Spinal cord (tissue), 10 donors: ENCODE results near the gene SPATA24. TPM values are rescaled to one million over a fixed set of nuclear protein-coding genes. Genes with fewer than 3 reads are reported as not detected.
"Not testable (repeated sequence)": the region's sequence is repeated elsewhere in the genome, so short reads cannot be mapped to it uniquely, and the experiment has no call there.

Experiments used
- DNase-seq, 6 donors: peaks; one replicate each; pipeline versions ENCODE4 v3.0.0 to v3.0.0-alpha.2; 2013 to 2015; ENCODE audit warnings: low spot score in 6 of 6, low read depth in 4 of 6
- H3K27ac ChIP-seq: one replicate; pipeline ENCODE4 v1.5.1; 2013; ENCODE audit warnings: low read depth, low read length, control low read depth
- H3K27me3 ChIP-seq: one replicate; pipeline ENCODE4 v1.6.1; 2013; ENCODE audit warnings: low read length; ENCODE audit not compliant: control insufficient read depth, insufficient read depth
- H3K36me3 ChIP-seq: one replicate; pipeline ENCODE4 v1.6.1; 2013; ENCODE audit warnings: low read length; ENCODE audit not compliant: control insufficient read depth, insufficient read depth
- H3K4me1 ChIP-seq: one replicate; pipeline ENCODE4 v1.6.1; 2013; ENCODE audit warnings: low read length; ENCODE audit not compliant: control insufficient read depth, insufficient read depth
- H3K4me3 ChIP-seq: one replicate; pipeline ENCODE4 v1.5.1; 2013; ENCODE audit warnings: low read depth, low read length, control low read depth
- H3K9me3 ChIP-seq: one replicate; pipeline ENCODE4 v1.6.1; 2013; ENCODE audit warnings: low read length; ENCODE audit not compliant: control insufficient read depth, insufficient read depth
- WGBS: methylation state at CpG from one replicate; pipeline ENCODE4 v1.1.5; 2013; ENCODE audit warnings: missing lambda C conversion rate; ENCODE audit not compliant: insufficient coverage; 5-methylcytosine and 5-hydroxymethylcytosine counted together
- polyA plus RNA-seq, 2 donors: library from polyadenylated mRNA; unstranded; fragments of 120-200 nt; gene quantifications; one replicate each; pipeline ENCODE4 v1.2.1, GENCODE V29; 2013; ENCODE audit not compliant: insufficient read length in 2 of 2
- total RNA-seq, 2 donors: library from RNA; depleted of rRNA in 1 of 2; stranded (reverse); fragments of 120-200 nt in 1 of 2; fragments of >200 nt in 1 of 2; gene quantifications; one replicate each; pipeline versions ENCODE4 v1.2.3 to v1.2.4, GENCODE V29; 2013 to 2014
- donor health status: healthy.

The SPATA24 gene
- total and polyA plus RNA-seq, 4 donors, result 4.8 to 12.3 (median 9.6) TPM

DNA sequence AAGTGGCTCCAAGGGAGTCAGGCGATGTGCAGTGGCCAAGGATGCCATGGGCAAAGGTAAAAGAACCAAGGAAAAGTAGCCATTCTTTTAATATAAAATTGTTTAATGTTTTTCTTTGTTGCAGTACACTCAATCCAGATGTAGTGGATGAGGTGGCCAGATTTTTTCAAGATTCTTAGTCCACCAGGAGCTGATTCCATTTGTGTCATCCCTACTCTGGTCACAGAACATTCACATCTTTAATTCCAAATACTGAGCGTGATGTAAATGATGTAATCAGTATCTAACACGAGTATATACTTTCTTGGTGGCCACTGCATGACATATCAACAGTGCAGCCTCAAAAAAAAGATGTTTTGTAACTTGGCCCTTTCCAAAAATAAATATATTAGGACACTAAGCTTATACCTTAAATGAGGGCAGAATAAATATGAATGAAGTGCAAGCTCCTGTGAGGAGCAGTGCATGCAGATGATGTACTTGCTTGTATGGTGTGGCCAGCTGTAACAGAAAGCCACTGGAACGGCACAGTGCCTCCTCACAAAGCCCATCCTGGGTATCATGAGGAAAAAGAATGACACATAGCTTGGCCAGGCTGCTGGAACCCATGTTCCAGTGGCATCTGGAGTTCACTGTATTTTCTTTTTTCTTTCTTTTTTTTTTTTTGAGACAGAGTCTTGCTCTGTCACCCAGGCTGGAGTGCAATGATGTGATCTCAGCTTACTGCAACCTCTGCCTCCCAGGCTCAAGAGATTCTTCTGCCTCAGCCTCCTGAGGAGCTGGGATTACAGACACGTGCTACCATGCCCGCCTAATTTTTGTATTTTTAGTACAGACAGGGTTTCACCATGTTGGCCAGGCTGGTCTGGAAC lies 6.5 kb upstream of the SPATA24 start:
- H3K4me1 ChIP-seq, result peaks cover 20% of the 10 kb centered on the region
- H3K27ac ChIP-seq, result no peak overlapping the region
- no peaks in the 10 kb centered on the region for H3K27me3 ChIP-seq
- no peak for DNase-seq
- H3K4me3 ChIP-seq, result no peak overlapping the region
- 72% methylated on average over 2 of the region's 6 CpGs for WGBS
- peaks cover 10% of the 10 kb centered on the region for H3K36me3 ChIP-seq
- no peaks in the 10 kb centered on the region for H3K9me3 ChIP-seq

DNA sequence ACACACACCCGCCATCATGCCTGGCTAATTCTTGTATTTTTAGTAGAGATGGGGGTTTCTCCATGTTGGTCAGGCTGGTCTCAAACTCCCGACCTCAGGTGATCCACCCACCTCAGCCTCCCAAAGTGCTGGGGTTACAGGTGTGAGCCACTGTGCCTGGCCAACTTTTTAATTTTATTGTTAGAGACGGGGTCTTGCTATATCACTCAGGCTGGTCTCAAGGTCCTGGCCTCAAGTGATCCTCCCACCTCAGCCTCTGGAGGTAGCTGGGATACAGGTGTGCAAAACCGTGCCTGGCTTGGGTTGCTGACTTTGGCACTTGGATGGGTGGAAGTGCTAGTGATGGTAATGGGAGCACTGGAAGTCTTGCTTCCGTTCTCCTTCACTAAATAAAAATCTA lies 5.2 kb upstream of the SPATA24 start:
- WGBS, result no CpG with 5 or more reads among the region's 5 CpGs

DNA sequence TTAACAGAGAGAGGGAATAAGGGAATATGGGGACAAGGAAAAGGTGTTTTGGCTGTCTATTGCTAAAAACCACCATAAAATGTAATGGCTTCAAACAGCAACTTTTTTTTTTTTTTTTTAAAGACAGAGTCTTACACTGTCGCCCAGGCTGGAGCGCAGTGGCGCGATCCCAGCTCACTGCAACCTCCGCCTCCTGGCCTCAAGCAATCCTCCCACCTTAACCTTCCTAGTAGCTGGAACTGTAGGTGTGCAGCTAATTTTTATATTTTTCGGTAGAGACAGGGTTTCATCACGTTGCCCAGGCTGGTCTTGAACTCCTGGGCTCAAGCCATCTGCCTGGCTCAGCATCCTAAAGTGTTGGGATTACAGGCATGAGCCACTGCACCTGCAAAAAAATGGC lies 4.3 kb upstream of the SPATA24 start:
- Histone ChIP-seq H3K27ac (no peak overlapping the region), H3K9me3 (no peaks in the 10 kb centered on the region), H3K36me3 (peaks cover 10% of the 10 kb centered on the region), H3K4me1 (peaks cover 17% of the 10 kb centered on the region), H3K4me3 (no peak overlapping the region), H3K27me3 (no peaks in the 10 kb centered on the region)
- DNase-seq, result no peak
- WGBS, result 83% methylated on average over 2 of the region's 7 CpGs

More for the DNA sequence above, 5.2 kb upstream of the SPATA24 start:
- not testable (repeated sequence) for H3K27me3 ChIP-seq, H3K27ac ChIP-seq, H3K9me3 ChIP-seq, H3K4me3 ChIP-seq, DNase-seq
- Histone ChIP-seq H3K36me3 (peaks cover 10% of the 10 kb centered on the region), H3K4me1 (peaks cover 16% of the 10 kb centered on the region)

DNA sequence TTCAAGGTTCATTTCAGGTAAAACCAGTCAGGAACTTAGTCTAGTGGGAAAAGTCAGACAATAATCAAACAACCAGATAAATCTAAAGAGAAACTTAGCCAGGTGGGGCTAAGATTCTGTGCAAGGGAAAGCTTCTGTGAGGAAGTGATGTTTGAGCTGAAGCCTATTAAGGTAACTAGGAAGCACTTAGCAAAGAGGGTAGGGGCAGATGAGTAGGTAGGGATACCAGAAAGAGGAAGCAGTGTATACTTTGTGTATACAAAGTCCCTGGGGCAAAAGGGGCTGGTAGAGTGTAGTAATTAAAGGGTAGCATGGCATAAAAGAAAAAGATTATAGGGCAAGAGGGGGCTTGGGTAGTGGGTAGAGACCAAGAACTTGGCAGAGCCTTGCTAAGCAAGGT lies 3.6 kb upstream of the SPATA24 start:
- DNase-seq, result no peak
- H3K9me3 ChIP-seq, result no peaks in the 10 kb centered on the region
- H3K27me3 ChIP-seq, result no peaks in the 10 kb centered on the region
- no peak overlapping the region for H3K27ac ChIP-seq
- no peak overlapping the region for H3K4me3 ChIP-seq
- H3K4me1 ChIP-seq, result peaks cover 24% of the 10 kb centered on the region
- H3K36me3 ChIP-seq, result peaks cover 7% of the 10 kb centered on the region

DNA sequence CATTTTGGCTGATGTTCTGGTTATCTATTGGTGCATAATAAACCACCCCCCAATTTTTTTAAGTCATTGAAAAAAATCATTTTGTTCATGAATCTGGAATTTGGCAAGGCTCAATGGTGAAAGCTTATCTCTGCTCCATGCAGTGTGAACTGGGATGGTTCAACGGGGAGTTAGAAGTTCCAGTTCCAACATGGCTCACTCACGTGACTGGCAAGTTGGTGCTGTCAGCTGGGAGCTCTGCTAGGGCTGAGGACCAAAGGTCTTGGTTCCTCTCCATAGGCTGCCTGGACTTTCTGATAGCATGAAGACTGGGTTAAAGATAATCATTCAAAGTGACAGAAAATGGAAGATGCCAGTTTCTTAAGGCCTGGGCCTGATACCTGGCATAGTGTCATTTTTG lies 3.1 kb upstream of the SPATA24 start:
- Histone ChIP-seq H3K9me3 (no peaks in the 10 kb centered on the region), H3K4me1 (peaks cover 25% of the 10 kb centered on the region), H3K36me3 (peaks cover 3% of the 10 kb centered on the region), H3K27me3 (no peaks in the 10 kb centered on the region), H3K4me3 (no peak overlapping the region), H3K27ac (no peak overlapping the region)
- DNase-seq, result no peak
- WGBS, result 93% methylated on average over 2 of the region's 2 CpGs

DNA sequence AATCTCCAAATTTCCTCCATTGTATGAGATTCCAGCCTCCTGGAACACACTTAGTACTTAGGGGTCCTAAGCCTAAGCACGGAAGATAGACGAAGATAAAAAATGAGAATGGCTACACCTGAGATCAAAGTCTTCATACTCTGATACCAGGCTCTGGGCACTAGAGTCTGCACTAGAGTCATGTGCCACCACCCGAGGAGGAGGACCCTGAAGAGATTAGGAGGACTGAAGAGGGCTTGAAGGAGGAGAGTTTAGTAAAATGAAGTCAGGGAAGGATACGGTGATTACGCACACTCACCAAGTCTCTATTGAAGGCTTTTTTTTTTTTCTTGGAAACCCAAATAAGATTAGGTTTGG lies 573 bp upstream of the SPATA24 start:
- H3K27me3 ChIP-seq, result no peaks in the 10 kb centered on the region
- H3K9me3 ChIP-seq, result no peaks in the 10 kb centered on the region
- H3K27ac ChIP-seq, result peak overlapping the region; percentile 99
- WGBS, result 0% methylated on average over 1 of the region's 5 CpGs
- peak overlapping the region; percentile 79 for H3K4me3 ChIP-seq
- DNase-seq, result no peak
- H3K36me3 ChIP-seq, result peaks cover 8% of the 10 kb centered on the region
- H3K4me1 ChIP-seq, result peaks cover 25% of the 10 kb centered on the region

DNA sequence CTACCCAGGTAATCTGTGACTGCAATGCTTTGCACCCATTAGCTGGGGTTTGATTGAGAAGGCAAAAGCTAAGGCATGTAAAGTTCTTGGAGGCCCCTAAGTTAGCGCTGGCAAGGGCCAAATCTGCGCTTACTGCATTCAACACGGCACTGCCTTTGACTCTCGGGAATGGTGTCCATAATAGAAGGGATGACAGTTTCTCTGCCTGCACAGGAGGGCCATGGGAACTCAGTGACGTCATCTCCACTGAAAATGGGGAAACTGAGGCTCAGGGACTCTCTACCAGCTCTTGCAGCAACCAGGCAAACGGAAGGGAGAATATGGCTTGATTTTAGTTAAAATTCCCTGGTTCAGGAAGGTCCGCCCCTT lies 487 bp downstream of the SPATA24 start:
- Histone ChIP-seq H3K4me1 (peaks cover 25% of the 10 kb centered on the region), H3K27me3 (no peaks in the 10 kb centered on the region), H3K9me3 (no peaks in the 10 kb centered on the region), H3K4me3 (peak overlapping the region; percentile 79), H3K27ac (peak overlapping the region; percentile 99), H3K36me3 (peaks cover 8% of the 10 kb centered on the region)
- DNase-seq, result no peak
- WGBS, result 19% methylated on average over 7 of the region's 7 CpGs

DNA sequence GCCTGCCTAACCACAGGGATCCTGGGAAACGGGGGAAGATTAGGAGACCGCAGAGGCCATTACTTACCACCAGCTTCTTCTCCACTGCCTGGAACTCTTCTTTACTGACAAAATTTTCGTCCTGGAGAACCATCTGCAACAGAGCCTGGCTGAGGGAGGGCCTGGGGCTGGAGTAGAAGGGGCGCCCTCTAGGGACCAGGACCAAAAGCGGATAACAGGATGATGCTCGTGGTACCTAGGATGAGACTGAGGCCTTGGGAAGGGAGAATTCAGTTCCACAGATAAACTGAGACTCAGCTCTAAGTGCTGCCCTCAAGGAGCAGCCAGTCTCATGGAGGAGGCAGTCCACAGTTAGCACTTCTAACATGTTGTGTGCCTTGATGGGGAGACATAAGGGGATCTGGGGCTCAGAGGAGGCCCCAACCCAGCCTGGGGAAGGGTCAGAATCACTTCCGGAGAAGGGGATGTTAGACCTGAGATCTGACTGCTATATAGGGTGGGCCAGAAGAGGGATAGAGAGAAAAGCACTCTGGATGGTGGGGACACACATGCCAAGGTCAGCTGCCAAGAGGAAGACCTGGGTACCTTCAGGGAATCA lies 1.2 kb downstream of the SPATA24 start:
- Histone ChIP-seq H3K4me1 (peaks cover 21% of the 10 kb centered on the region), H3K27me3 (no peaks in the 10 kb centered on the region), H3K9me3 (no peaks in the 10 kb centered on the region), H3K36me3 (peaks cover 8% of the 10 kb centered on the region), H3K4me3 (no peak overlapping the region), H3K27ac (no peak overlapping the region)
- DNase-seq, result no peak
- whole genome bisulfite sequencing, result 77% methylated on average over 4 of the region's 7 CpGs

DNA sequence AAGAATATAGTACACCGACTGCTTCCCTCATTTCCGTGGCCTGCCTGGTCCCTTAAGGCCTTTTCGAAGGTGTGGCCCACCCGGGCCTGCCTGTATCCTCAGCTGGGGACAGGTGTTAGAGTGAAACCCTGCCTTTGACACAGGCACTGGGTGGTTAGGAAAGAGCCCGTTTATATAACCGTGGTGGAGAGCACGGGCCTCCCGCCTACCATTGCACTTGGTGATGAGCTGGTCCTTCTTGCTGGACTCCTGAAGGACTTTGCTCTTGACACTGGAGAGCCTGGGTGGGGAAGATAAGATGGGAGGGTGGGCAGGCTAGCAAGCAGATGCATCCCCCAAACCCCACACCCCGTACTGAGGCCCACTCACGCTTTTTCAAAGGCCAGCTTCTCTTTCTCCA lies 2.3 kb downstream of the SPATA24 start:
- H3K4me1 ChIP-seq, result peaks cover 21% of the 10 kb centered on the region
- no peak for DNase-seq
- H3K36me3 ChIP-seq, result peaks cover 12% of the 10 kb centered on the region
- H3K4me3 ChIP-seq, result no peak overlapping the region
- H3K27me3 ChIP-seq, result no peaks in the 10 kb centered on the region
- no peak overlapping the region for H3K27ac ChIP-seq
- no peaks in the 10 kb centered on the region for H3K9me3 ChIP-seq
- 97% methylated on average over 10 of the region's 10 CpGs for WGBS
